Measurements from ENCODE around the gene SYCP3.
"Not testable (repeated sequence)": the region's sequence is repeated elsewhere in the genome, so short reads cannot be mapped to it uniquely, and the experiment has no call there.

SYCP3 gene

DNA sequence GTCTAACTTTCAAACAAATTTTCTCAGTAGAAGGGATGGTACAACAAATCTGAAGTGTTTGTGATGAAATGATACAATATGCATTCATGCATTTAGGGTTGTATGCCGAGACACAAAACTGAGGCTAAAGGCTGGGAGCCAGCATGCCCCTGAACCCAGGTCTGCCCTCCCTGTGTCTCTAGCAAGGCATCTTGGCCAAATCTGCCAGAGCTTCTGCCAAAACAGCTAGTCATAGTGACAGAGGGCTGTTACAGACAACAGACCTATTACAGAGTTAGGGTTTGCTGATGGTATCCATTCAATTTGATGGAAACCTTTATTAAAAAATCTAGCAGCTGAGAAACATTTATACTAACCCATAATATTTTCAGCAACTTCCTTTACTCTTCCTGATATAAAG lies 53.1 kb downstream of the SYCP3 start:
- TF ChIP-seq, protein P1, sequence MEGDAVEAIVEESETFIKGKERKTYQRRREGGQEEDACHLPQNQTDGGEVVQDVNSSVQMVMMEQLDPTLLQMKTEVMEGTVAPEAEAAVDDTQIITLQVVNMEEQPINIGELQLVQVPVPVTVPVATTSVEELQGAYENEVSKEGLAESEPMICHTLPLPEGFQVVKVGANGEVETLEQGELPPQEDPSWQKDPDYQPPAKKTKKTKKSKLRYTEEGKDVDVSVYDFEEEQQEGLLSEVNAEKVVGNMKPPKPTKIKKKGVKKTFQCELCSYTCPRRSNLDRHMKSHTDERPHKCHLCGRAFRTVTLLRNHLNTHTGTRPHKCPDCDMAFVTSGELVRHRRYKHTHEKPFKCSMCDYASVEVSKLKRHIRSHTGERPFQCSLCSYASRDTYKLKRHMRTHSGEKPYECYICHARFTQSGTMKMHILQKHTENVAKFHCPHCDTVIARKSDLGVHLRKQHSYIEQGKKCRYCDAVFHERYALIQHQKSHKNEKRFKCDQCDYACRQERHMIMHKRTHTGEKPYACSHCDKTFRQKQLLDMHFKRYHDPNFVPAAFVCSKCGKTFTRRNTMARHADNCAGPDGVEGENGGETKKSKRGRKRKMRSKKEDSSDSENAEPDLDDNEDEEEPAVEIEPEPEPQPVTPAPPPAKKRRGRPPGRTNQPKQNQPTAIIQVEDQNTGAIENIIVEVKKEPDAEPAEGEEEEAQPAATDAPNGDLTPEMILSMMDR (IDR thresholded peaks at IDR 0.05; ENCODE audit: insufficient read depth, low read depth, low read length, missing control alignments) = no peak
- DNase-seq (ENCODE audit: low read depth) = no peak
- H3K4me3 ChIP-seq (ENCODE audit: low read length) = no peak overlapping the region

GRCh38 chr12:101685092-101685491 lies 54.2 kb downstream of the SYCP3 start:
- no peak overlapping the region for H3K4me3 ChIP-seq (ENCODE audit: low read length)
- TF ChIP-seq, protein P1 (IDR thresholded peaks at IDR 0.05; ENCODE audit: insufficient read depth, low read depth, low read length, missing control alignments) = no peak
- no peak for DNase-seq (ENCODE audit: low read depth)

GRCh38 chr12:101681627-101682026 lies 57.6 kb downstream of the SYCP3 start:
- not testable (repeated sequence) for DNase-seq (ENCODE audit: low read depth); H3K4me3 ChIP-seq (ENCODE audit: low read length)

DNA sequence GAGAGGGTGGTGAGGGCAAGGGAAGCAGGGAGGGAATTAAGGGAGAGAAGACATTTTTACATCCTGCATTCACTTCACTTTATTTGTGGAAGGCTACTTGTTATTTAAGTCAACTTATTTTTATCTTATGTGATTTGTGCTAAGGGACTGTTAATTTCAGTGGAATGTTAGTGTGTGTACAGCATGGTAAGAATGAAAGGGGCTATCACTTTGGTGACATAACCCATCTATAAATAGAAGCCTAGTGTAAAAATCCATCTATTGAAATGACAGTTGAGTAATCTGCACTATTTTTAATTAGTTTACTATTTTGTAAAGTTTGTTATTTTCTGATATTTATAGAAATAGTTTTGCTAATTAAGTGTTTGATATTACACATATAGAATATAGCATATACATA lies 58.6 kb downstream of the SYCP3 start:
- no peak overlapping the region for H3K4me3 ChIP-seq (ENCODE audit: low read length)
- no peak for DNase-seq (ENCODE audit: low read depth)
- TF ChIP-seq, protein P1 (IDR thresholded peaks at IDR 0.05; ENCODE audit: insufficient read depth, low read depth, low read length, missing control alignments) = no peak

DNA sequence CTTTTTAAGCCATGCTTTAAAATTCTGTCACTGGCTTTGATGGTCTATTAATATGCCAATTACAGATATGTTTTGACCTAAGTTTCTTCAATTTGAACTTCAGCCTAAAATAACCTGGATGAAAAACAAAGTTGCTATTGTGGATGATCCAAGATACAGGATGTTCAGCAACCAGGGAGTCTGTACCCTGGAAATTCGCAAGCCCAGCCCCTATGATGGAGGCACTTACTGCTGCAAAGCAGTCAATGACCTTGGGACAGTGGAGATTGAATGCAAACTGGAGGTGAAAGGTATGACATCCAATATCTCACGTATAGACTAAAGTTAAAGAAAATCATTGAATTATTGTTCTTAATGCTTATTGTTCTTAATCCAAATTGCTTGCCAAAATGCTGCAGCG lies 59.0 kb downstream of the SYCP3 start:
- TF ChIP-seq, protein P1 (IDR thresholded peaks at IDR 0.05; ENCODE audit: insufficient read depth, low read depth, low read length, missing control alignments) = no peak
- no peak for DNase-seq (ENCODE audit: low read depth)
- H3K4me3 ChIP-seq (ENCODE audit: low read length) = no peak overlapping the region

Measured in epithelial cell of esophagus (primary cell).